ENCODE results near the gene LASP1NB.

DNA sequence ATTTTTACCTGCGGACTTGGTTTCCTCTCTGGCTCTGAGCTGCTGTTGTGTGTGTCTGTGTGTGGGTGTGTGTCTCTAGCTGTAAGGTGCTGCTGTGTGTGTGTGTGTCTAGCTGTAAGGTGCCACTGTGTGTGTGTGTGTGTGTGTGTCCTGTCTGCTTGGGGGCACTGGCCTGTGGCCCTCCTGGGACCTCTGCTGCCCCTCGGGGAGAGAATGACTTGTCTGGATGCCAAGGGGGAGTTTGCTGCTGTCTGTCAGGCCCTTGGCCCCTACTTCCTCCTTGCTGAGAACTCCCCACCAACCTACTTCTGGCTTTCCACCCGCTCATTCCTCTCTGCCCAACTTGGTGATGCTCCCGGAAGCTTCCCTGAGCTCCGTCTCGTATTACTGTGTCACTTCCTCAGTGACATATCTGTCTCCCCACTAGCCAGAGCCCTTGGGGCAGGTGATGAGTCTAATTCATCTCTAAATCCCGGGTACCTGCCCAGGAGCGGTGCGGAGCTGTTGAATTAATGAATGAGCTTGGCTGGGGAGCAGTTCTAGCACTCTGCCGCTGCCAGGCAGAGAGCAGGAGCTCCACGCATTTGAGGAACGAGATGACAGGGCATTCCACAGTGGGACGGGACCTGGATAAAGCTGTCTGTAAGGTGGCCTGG lies 3.5 kb upstream of the LASP1NB start:
- no peak for TF ChIP-seq POLR2A (IDR thresholded peaks at IDR 0.05; ENCODE audit: low read length)
- TF ChIP-seq GATA1 (IDR thresholded peaks at IDR 0.05; ENCODE audit: low read depth, low read length): no peak

Measured in erythroblast (primary cell).